Fibroblast of the conjunctiva (primary cell): ENCODE data around the gene TEP1.

Experiments used
- DNase-seq: peaks from one replicate; pipeline ENCODE4 v3.0.0-alpha.2; 2010; ENCODE audit warnings: low read depth

Gene TEP1

DNA sequence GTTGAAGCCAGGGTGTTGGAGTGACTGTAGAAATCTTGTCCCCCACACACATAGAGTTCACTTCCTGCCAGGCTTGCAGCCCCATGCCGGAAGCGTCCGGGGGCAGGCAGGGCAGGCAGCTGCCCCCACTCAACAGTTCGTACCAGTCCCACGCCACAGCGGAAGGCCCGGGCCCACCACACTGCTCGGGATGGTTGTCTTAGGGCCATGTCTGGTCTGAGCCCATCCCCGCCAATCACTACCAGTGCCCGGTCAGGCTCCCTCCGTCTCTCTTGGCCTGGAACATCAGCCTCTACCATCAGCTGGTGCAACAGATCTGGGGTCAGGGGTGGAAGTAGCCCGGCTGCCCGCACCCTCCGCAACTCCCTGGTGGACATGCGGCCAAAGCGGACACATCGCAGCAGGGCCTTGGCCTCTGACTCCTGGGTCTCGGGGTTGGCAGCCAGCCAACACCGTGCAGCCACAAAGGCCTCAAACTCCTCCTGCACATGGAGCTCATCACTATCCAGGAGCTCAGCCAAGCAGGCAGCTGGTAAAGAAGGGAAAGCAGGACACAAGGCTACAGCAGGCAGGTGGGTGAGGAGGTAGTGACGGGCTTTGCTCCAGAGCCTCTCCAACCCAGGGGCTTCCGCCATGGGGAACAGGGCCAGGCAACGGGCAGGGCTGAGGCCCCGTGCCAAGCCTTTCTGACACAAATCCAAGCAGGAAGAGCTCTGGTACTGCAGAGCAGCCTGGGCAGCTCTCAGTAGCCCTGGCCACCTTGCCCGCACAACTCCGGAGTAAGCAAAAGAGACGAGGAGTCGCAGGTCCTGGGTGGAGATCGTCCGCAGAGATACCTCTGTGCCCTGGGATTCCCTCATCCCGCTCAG lies 16.7 kb upstream of the TEP1 start:
- DNase-seq = no peak

DNA sequence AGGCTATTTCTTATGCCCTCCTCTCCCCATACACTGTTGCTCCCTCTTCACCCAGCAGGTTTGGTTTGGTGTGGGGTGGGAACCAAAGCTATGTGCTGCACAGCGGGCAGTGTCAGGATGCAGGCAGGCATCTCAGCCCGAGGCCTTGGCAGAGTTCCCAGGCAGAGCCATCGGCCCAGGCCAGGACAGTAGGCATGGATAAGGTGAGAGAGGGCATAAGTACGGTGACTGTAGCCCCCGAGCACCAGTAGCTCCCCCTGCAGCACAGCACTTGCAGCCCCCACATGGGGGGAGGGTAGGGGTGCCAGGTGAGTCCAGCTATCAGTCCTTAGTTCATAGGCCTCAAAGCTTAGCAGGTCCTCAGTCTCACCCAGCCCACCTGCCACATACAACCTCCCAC lies 15.5 kb upstream of the TEP1 start:
- no peak for DNase-seq

DNA sequence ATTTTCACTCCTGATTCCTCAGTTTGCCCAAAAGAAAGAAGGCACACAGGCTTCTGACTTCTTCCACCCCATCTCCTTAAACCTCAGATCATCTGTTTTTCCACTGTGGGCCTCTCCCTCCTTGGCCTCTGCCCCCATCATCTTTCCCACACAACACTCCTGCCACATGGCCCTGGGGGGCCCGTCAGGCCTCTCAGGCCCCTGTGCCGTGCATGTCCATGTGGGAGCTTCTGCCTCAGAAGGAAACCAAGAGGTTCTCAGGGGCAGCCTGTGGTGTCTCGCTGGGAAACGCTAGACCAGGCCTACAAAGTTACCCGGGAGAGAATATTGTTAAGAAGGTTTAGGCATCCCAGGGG lies 14.7 kb upstream of the TEP1 start:
- DNase-seq = no peak

DNA sequence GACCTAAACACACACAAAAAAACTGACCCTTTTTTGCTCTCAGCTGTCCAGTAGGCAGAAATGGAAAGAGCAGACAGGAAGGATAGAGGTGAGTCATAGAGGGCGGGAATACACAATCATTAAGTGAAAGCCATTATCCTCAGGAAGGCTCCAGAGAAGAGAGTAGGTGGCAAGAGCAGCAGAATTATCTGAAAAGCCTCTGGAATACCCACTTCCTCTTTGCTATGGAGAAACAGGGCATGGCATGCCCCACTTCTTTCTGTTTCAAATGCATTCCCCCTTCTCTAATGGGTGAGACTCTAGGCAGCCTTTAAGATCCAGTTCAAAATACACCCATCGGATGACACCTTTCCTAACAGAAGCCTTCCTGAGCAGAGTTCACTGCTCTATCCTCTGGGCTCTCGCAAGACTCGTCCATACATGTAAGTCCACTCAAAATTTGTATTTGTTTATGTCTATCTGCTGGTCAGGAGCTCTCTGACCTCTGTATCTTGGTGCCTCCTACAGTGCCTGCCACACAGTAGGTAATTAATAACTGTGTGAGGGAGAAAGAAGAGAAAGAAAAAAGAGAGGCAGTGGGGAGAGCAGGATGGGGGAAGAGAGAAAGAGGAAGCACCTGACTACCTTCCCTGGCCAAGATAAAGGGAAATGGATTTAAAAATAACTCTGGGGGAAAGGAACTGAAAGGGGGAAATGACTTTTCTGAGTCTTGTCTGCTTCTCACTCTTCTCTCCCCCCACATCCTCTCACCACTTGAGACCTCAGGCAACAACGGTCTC lies 14.1 kb upstream of the TEP1 start:
- no peak for DNase-seq

DNA sequence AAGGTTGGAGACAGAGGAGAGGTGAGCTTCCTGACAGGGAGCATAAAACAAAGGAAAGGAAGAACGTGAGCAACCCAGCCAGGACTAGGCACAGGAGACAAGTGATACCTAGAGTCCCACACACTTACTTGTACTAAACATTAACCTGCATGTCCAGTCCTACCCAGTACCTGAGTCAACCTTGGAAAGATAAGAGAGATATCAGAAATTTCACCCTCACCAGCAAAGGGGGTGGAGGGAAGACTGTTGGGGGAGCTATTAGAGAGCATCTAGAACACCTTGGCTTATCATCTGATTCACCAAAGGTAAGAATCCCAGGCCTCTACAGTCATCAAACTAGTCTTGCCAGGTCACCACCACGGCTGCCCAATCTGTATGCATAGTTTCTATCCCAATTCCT lies 11.6 kb upstream of the TEP1 start:
- DNase-seq = no peak

DNA sequence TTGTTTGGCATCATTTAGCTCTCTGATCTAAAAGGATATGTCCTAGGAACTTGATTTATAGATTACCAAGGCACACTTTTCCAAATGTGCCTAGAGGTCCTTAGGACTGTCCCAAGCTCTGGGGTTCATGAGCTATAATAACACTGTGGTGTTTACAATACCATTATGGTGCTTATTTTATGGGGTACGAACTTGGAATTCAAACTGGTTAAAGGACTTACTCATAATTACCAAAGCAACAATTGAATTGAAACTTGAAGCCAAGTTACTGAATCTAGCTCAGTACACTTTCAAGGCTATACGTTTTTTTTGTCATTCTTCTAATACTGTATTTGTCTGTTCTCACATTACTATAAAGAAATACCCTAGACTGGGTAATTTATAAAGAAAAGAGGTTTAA lies 9.6 kb upstream of the TEP1 start:
- no peak for DNase-seq

DNA sequence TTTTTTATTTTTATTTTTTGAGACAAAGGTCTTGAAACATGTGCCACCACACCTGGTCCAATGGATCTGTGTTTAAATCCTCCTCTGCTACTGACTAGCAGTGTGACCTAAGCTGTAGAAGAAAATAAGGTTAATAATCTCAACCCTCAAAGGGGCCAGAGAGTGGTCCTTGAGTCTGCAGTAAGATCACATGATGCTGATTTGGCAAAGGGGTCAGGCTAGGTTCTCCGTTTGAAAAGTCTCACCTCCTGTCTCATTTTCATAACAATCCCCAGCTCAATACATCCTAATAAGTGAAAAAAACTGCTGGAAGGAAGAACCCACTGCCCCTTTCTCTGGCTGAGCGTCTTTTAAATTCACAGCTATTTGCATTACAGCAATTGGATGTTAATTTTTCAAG lies 8.0 kb upstream of the TEP1 start:
- no peak for DNase-seq

DNA sequence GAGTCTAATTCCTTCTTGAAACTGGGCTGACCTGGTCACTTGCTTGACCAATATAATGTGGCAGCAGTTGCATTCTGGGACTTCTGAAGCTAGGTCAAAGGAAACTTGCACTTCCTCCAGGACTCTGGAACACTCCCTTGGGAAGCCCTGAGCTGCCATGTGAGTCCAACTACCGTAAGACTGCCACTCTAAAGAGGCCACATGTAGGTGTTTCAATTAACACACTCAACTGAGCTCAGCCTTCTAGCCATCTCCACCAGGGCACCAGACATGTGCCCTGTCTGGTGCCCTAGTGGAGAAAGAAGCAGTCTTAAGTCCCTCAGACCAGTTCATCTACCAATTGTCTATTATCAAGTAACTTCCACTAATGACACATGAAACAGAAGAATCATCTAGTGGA lies 6.1 kb upstream of the TEP1 start:
- DNase-seq = no peak

DNA sequence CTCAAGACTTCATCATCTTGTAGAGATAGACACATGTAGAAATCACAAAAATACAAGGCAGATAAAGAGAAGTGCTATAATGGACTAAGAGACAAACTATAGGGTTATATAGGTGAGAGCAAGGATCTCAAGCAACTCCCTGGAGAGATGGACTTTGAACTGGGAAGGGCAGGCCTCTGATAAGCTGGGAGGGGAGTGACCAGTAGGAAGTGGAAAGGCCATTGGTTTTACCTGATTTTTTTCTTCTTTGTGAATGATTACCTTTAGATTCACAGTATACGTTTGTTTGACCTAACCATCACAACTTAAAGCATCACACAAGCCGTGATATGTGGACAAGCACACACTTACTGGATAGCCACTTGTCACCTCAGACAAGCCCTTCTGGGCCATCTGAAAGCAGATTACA lies 5.2 kb upstream of the TEP1 start:
- no peak for DNase-seq

DNA sequence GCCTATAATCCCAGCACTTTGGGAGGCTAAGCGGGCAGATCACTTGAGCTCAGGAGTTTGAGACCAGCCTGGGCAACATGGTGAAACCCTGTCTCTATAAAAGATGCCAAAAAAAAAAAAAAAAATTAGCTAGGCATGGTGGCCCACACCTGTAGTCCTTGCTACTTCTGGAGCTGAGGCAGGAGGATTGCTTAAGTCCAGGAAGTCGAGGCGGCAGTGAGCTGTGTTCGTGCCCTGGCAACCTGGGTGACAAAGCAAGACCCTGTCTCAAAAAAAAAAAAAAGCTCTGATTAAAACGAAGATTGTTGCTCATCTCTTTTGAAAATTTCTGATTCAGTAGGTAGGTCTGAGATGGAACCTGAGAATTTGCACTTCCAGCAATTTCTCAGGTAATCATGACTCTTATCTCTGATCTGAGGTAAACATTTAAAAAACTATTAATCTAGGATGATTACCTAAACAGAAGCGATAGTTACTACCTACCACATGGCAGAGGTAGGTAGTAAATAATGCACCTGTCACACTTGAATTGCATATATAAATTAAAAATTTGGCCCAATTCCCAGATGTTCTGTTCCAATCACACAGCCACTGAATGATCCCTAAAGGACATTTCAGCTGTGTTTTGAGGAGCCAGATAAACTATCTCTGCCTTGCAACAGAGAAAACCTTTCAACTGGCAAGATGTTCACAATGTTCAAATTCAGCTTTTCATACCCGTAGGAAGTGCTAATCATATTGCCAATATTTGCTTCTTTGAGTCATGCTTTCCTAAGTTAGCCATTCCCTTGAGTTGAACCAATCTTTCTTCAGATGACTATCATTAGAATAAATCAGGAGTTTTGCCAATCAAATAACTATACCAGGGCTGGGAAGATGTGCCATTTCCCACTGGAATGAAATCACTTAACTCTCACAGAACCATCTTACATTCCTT lies 4.2 kb upstream of the TEP1 start:
- no peak for DNase-seq

DNA sequence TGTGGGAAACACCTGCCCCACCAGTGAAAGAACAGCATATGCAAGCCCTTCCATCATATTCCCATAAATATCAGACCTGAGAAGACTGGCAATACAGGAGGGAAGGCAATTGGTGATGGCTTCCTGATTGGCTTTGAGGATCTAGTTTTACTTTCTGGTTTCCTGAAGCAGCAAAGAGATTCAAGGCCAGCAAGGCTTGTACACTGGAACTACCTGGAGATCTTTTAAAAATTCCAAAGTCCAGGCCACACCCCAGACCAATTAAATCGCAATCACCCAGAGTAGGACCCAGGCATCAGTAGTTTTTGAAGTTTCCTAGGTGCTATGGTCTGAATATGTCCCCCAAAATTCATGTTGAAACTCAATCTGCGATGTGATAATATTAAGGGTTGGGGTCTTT lies 2.9 kb upstream of the TEP1 start:
- no peak for DNase-seq

DNA sequence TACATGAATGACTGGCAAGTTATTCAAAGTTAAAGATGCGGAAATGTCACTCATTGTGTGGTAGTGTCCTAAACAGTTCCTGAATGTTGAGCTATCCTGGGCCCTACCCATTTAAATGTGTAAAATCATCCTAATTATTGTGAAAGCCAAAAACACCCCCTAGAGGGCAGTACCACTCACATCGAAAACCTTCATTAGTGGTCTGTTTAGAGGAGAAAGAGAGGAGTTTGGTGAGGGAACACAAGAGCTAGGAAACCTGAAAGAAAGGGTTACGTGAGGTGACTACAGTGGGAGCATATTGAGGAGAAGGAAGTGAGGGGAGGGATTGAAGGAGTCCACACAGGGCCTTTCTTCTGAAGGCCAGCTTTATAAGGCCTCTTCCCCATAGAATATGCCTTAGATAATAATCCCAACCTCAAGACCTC lies 2.5 kb upstream of the TEP1 start:
- DNase-seq = peak; percentile 21

DNA sequence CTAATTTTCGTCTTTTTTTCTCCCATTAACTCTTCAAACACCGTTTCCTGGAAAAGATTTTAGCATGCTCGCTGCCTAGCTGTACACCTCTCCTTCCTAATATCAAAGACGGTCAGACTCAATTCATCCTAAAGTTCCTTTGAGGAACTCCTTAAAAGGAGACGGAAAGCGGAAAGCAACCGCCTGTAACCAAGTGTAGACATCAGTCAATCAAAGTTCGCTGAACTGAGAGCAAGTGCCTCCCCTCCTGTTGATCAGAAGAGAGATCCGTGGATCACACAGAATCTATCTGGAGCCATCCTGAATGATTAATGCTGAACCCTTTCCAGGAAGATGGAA lies 412 bp upstream of the TEP1 start:
- no peak for DNase-seq

DNA sequence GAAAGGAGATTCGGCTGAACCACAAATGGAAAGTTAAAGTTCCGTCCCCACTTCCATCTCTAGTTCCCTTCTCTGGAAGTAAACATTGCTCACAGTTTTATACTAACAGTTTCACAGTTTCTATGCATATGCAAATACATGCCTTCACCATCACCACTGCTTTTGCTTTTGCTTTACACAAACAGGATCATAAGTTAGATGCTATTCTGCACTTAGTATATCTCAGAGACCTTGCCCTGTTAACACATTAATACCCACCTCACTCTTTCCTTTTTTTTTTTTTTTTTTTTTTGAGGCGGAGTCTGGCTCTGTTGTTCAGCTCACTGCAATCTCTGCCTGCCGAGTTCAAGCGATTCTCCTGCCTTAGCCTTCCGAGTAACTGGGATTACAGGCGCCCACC lies 890 bp downstream of the TEP1 start:
- DNase-seq = no peak

DNA sequence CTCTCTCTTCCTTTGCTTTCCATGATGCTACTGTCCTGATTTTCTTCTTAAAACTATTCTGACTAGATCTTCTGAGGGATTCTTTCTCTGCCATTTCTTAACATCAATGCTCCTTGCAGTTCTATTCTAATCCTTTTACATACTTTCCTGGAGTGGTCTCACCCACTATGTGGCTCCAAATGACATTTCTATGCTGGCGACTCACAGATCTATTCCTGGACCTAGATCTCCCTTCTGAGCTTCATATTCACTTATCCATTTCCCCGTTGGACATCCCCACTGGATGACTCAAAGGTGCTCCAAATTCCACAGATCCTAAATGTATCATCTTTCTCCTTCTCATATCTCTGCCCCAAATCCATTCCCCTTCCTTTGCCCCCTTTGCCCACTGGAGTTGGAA lies 4.1 kb downstream of the TEP1 start:
- DNase-seq = no peak

DNA sequence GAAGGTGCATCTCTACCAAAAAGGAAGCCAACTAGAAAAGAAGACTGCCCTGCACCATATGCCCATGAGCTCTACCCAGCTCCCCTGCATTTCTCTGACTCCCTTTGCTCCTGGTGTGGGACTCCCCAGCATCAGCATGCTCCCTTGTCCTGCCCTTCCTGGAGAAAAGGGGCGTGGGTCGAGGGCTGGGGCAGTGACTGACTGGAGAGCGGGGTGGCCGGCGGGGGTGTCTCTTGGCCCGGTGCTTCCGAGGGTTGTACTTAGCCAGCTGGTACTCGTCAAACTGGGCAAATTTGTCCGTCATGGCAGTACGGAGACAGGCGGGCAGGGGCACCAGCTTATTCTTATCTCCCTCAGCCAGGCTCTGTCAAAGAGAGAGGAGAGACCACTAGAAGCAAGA lies 9.8 kb downstream of the TEP1 start:
- DNase-seq = no peak

DNA sequence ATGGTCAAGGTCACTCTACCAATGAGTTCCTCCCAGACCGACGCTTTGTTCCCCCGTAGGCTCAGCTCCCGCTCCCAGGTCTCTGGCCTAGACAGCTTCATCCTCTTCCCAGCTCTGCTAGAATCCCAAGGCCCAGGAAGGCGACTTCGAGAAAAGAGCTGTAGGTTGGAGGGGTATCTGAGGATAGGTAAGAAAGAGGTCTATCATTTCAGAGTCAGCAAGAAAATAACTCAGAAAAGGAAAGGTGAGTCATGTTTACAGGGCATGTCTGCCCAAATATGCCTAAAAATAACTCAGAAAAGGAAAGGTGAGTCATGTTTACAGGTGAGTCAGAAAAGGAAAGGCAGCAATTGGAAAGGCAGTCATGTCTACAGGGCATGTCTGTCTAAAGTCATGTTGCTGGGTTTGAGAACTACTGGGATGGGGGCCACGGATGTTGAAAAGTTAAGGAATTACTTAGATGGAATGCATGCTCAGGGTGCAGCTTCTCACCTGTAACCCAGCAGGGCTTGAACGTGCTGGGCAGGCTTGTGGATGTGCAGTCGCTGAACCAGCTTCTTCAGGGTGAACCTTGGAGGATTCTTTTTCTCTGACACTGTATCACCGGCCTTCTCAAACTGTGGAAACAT lies 12.2 kb downstream of the TEP1 start:
- DNase-seq = no peak

DNA sequence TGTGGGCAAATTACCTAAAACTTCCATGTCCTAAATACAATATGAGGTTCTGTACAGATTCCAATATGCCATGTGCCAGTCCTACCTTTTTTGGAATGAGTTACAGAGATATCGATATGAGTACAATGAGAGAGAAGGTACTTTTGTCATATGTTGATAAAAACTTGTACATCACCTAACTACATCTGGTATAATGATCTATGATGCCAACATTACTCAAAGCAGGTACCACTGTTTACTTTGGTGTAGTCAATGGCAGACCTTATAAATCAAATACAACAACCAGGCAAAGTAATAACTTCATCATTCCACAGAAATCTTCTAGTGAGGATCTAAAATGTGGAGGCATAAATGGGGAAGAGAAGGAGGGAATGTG lies 12.7 kb downstream of the TEP1 start:
- no peak for DNase-seq

DNA sequence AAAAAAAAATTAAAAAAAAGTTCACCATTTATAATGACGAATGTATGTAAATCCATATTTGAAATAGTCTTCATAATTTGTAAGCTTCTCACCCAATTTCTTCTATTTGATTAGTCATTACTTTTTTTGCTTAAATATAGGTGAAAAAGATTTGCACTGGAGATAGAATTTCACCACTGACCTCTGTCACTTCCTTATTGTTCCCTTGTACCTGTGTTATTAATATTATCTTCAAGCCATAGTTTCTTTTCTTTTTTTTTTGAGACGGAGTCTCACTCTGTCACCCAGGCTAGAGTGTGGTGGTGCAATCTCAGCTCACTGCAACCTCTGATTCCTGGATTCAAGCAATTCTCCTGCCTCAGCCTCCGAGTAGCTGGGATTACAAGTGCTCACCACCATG lies 15.8 kb downstream of the TEP1 start:
- no peak for DNase-seq

DNA sequence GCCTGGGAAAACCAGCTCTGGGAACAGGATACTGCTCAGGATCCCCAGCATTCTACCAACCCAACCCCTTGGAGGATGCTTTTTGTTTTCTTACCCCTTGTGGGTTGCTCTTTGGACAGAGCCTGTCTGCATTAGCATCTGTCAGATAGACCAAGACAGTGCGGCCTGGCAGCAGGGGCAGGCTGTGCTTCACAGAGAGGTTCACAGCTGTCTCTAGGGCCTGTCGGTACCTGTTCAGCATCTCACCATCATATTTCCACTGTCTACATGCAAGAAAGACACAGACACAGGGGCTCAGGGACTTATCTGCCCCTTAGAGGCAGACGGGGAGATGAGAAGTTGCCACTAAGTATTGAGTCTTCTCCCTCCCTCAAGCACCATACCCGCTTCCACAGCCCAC lies 21.8 kb downstream of the TEP1 start:
- no peak for DNase-seq

DNA sequence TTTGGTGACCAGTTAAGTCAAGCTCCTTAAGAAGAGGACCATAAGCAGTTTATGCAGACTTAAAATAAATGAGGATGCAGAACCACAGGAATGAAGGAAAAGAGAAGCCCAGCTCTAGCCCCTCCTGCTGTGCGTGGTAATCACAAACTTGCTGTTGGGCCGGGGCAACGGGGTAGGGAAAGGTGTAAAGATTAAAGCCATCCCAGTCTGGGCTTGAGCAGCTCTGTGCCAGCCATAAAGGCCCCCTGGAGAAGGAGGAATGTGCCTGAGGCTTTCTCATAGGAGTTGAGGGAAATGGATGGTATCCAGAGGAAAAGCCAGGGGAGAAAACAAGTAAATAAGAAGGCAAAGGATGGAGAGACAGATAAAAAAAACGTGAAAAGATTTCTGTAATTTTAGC lies 25.1 kb downstream of the TEP1 start:
- DNase-seq = no peak

DNA sequence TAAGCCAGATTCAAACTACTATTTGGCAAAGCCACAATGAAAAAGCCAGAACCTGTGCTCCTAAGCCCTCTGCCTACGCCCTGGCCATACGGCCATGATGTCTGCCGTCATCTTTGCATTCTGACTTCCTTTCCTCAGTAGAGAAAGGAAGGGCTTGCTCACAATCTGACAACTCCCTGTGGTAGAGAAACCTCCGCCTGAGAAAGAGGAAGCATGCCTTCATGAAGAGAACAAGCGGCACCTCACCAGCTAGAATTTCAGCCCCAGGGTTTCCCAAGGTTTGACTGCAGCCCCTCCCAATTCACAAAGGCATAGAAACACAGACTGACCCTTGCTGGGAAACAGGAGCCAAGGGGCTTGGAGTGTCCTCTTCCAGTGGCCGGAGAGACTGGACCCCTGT lies 25.7 kb downstream of the TEP1 start:
- DNase-seq = no peak
